OCI-LY1 (cell line): ENCODE data around the gene PTRHD1.

Experiments used
- EZH2 ChIP-seq: fragments of 200-600 bp; sonication (generic), shearing (Covaris generic); IDR thresholded peaks from 2 replicates; pipeline ENCODE4 v1.8.0; 2017; ENCODE audit warnings: borderline replicate concordance, mixed run types, mild to moderate bottlenecking, antibody characterized with exemption, low read length, moderate library complexity, mixed read lengths
- TF ChIP-seq, protein P1 (sequence below): fragments of 200-600 bp; sonication (generic), shearing (Covaris generic); IDR thresholded peaks from 2 replicates; pipeline ENCODE4 v1.5.1; 2017; ENCODE audit warnings: mild to moderate bottlenecking, antibody characterized with exemption, low read length, moderate library complexity, mixed read lengths

GRCh38 chr2:24824966-24825882 lies 32.0 kb upstream of the PTRHD1 start:
- TF ChIP-seq, protein P1, sequence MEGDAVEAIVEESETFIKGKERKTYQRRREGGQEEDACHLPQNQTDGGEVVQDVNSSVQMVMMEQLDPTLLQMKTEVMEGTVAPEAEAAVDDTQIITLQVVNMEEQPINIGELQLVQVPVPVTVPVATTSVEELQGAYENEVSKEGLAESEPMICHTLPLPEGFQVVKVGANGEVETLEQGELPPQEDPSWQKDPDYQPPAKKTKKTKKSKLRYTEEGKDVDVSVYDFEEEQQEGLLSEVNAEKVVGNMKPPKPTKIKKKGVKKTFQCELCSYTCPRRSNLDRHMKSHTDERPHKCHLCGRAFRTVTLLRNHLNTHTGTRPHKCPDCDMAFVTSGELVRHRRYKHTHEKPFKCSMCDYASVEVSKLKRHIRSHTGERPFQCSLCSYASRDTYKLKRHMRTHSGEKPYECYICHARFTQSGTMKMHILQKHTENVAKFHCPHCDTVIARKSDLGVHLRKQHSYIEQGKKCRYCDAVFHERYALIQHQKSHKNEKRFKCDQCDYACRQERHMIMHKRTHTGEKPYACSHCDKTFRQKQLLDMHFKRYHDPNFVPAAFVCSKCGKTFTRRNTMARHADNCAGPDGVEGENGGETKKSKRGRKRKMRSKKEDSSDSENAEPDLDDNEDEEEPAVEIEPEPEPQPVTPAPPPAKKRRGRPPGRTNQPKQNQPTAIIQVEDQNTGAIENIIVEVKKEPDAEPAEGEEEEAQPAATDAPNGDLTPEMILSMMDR: peak; percentile 69
- no peak for TF ChIP-seq EZH2
